GM18873 (cell line): ENCODE data around the gene COX6A1.

Experiments used
- ATAC-seq: cut with Tn5 transposase; IDR thresholded peaks from one replicate; pipeline ENCODE4 v1.9.1; 2021; ENCODE audit warnings: mild to moderate bottlenecking, moderate library complexity, moderate number of reproducible peaks; ENCODE audit not compliant: unreplicated experiment, low FRiP score

COX6A1 gene

GRCh38 chr12:120490325-120490724 lies 52.4 kb downstream of the COX6A1 start:
- ATAC-seq: no peak
